Keratinocyte (primary cell): ENCODE data around the gene ADGRV1.

Source experiments
- EZH2 ChIP-seq: IDR thresholded peaks from one replicate; pipeline ENCODE4 v1.6.1; 2012; ENCODE audit warnings: inconsistent platforms, mild to moderate bottlenecking, low read length, moderate library complexity
- TF ChIP-seq, protein P1 (sequence below), 3 experiments: IDR thresholded peaks in 1 of 3; conservative IDR thresholded peaks in 1 of 3; optimal IDR thresholded peaks in 1 of 3; 2 replicates in 2 of 3; 3 replicates in 1 of 3; pipeline versions ENCODE3 to v1.5.1; 2011; ENCODE audit warnings: low read length in 3 of 3, mild to moderate bottlenecking in 3 of 3, moderate library complexity in 2 of 3, control low read depth in 1 of 3, inconsistent platforms in 1 of 3; ENCODE audit not compliant: insufficient read depth in 2 of 3; ENCODE audit errors: extremely low read depth in 1 of 3

DNA sequence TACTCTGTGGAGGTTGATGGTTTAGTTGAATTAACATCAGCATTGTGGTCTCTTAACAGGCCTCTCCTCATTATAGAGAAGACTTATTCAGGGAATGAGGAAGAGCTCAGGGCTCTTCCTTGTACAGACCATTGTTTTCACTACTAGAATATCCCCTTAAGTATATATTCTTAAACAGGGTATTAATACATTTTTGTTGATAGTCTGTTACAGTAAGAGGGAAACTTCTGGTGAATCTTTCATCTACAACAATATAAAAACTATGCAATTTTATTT, 330.7 kb downstream of the ADGRV1 start:
- no peak for TF ChIP-seq EZH2
- TF ChIP-seq, protein P1, sequence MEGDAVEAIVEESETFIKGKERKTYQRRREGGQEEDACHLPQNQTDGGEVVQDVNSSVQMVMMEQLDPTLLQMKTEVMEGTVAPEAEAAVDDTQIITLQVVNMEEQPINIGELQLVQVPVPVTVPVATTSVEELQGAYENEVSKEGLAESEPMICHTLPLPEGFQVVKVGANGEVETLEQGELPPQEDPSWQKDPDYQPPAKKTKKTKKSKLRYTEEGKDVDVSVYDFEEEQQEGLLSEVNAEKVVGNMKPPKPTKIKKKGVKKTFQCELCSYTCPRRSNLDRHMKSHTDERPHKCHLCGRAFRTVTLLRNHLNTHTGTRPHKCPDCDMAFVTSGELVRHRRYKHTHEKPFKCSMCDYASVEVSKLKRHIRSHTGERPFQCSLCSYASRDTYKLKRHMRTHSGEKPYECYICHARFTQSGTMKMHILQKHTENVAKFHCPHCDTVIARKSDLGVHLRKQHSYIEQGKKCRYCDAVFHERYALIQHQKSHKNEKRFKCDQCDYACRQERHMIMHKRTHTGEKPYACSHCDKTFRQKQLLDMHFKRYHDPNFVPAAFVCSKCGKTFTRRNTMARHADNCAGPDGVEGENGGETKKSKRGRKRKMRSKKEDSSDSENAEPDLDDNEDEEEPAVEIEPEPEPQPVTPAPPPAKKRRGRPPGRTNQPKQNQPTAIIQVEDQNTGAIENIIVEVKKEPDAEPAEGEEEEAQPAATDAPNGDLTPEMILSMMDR (optimal IDR thresholded peaks at IDR 0.05 in 1 of 3, IDR thresholded peaks at IDR 0.05 in 1 of 3, conservative IDR thresholded peaks at IDR 0.05 in 1 of 3; ENCODE audit: extremely low read depth in 1 of 3, insufficient read depth in 2 of 3, low read length in 3 of 3): no peak
